Measurements from ENCODE around the gene BIN1. TPM values are rescaled to one million over a fixed set of nuclear protein-coding genes. Genes with fewer than 3 reads are reported as not detected.
A peak's percentile ranks its signal among the peaks of the same experiment; 100 is the strongest.

The BIN1 gene
- polyA plus RNA-seq, 1 donor (not counting 4 experiments of a cell fraction or from before 2014, with no cell fraction given) = 5.4 TPM

GRCh38 chr2:127067620-127068350 is 39.2 kb downstream of the BIN1 start:
- Histone ChIP-seq H3K36me3 (ENCODE audit: control insufficient read depth in 2 of 2, extremely low read depth in 1 of 2, insufficient read depth in 2 of 2, low read length in 2 of 2) (no peaks in the 10 kb centered on the region), H3K4me3 (ENCODE audit: control insufficient read depth in 2 of 3, extremely low read depth in 1 of 3, insufficient read depth in 2 of 3, low read depth in 1 of 3, low read length in 3 of 3) (no peak overlapping the region), H3K27me3 (ENCODE audit: control insufficient read depth, extremely low read depth, insufficient read depth, low read length) (no peaks in the 10 kb centered on the region), H3K9me3 (ENCODE audit: control insufficient read depth, low read depth, low read length) (no peaks in the 10 kb centered on the region), H3K79me2 (ENCODE audit: control insufficient read depth, insufficient read depth, low read length) (no peaks in the 10 kb centered on the region), H3K27ac (ENCODE audit: control insufficient read depth, insufficient read depth, low read length) (no peak overlapping the region), H4K20me1 (ENCODE audit: control insufficient read depth, extremely low read depth, insufficient read depth, low read length) (no peaks in the 10 kb centered on the region), H3K9ac (ENCODE audit: control insufficient read depth, extremely low read depth, insufficient read depth, low read length) (no peak overlapping the region), H3K4me2 (ENCODE audit: control insufficient read depth, extremely low read depth, insufficient read depth, low read depth, low read length) (no peak overlapping the region), H3K4me1 (ENCODE audit: control insufficient read depth, extremely low read depth, insufficient read depth, low read length) (peaks cover 15% of the 10 kb centered on the region), H2AFZ (ENCODE audit: control insufficient read depth, low read length) (no peak overlapping the region), H3K9me1 (ENCODE audit: control insufficient read depth, extremely low read depth, insufficient read depth, low read length) (no peaks in the 10 kb centered on the region)
- dilution Hi-C loops (cut with MboI; ENCODE audit: extremely low pct_ligation_motif_present, low sequenced_read_pairs) = no loop called here
- no peak for TF ChIP-seq EZH2 (IDR thresholded peaks at IDR 0.05; ENCODE audit: low read length)
- TF ChIP-seq, protein P1, sequence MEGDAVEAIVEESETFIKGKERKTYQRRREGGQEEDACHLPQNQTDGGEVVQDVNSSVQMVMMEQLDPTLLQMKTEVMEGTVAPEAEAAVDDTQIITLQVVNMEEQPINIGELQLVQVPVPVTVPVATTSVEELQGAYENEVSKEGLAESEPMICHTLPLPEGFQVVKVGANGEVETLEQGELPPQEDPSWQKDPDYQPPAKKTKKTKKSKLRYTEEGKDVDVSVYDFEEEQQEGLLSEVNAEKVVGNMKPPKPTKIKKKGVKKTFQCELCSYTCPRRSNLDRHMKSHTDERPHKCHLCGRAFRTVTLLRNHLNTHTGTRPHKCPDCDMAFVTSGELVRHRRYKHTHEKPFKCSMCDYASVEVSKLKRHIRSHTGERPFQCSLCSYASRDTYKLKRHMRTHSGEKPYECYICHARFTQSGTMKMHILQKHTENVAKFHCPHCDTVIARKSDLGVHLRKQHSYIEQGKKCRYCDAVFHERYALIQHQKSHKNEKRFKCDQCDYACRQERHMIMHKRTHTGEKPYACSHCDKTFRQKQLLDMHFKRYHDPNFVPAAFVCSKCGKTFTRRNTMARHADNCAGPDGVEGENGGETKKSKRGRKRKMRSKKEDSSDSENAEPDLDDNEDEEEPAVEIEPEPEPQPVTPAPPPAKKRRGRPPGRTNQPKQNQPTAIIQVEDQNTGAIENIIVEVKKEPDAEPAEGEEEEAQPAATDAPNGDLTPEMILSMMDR (optimal IDR thresholded peaks at IDR 0.05 in 1 of 3, IDR thresholded peaks at IDR 0.05 in 1 of 3, conservative IDR thresholded peaks at IDR 0.05 in 1 of 3; ENCODE audit: extremely low read depth in 1 of 3, insufficient read depth in 2 of 3, low read length in 3 of 3) = peak in 2 of 3 experiments; percentile 85 to 88
- FAIRE-seq (no peak), DNase-seq (ENCODE audit: low read depth, low spot score) (no peak)

GRCh38 chr2:127066942-127067341 is 40.0 kb downstream of the BIN1 start:
- Histone ChIP-seq H3K9me1 (ENCODE audit: control insufficient read depth, extremely low read depth, insufficient read depth, low read length) (no peaks in the 10 kb centered on the region), H3K4me3 (ENCODE audit: control insufficient read depth in 2 of 3, extremely low read depth in 1 of 3, insufficient read depth in 2 of 3, low read depth in 1 of 3, low read length in 3 of 3) (no peak overlapping the region), H2AFZ (ENCODE audit: control insufficient read depth, low read length) (no peak overlapping the region), H3K79me2 (ENCODE audit: control insufficient read depth, insufficient read depth, low read length) (no peaks in the 10 kb centered on the region), H3K9me3 (ENCODE audit: control insufficient read depth, low read depth, low read length) (no peaks in the 10 kb centered on the region), H4K20me1 (ENCODE audit: control insufficient read depth, extremely low read depth, insufficient read depth, low read length) (no peaks in the 10 kb centered on the region), H3K27me3 (ENCODE audit: control insufficient read depth, extremely low read depth, insufficient read depth, low read length) (no peaks in the 10 kb centered on the region), H3K27ac (ENCODE audit: control insufficient read depth, insufficient read depth, low read length) (no peak overlapping the region), H3K36me3 (ENCODE audit: control insufficient read depth in 2 of 2, extremely low read depth in 1 of 2, insufficient read depth in 2 of 2, low read length in 2 of 2) (no peaks in the 10 kb centered on the region), H3K9ac (ENCODE audit: control insufficient read depth, extremely low read depth, insufficient read depth, low read length) (no peak overlapping the region), H3K4me2 (ENCODE audit: control insufficient read depth, extremely low read depth, insufficient read depth, low read depth, low read length) (no peak overlapping the region), H3K4me1 (ENCODE audit: control insufficient read depth, extremely low read depth, insufficient read depth, low read length) (peaks cover 15% of the 10 kb centered on the region)
- DNase-seq (ENCODE audit: low read depth, low spot score) (no peak), FAIRE-seq (no peak)
- dilution Hi-C loops (cut with MboI; ENCODE audit: extremely low pct_ligation_motif_present, low sequenced_read_pairs) = no loop called here
- no peak for TF ChIP-seq EZH2 (IDR thresholded peaks at IDR 0.05; ENCODE audit: low read length)
- TF ChIP-seq, protein P1 (optimal IDR thresholded peaks at IDR 0.05 in 1 of 3, IDR thresholded peaks at IDR 0.05 in 1 of 3, conservative IDR thresholded peaks at IDR 0.05 in 1 of 3; ENCODE audit: extremely low read depth in 1 of 3, insufficient read depth in 2 of 3, low read length in 3 of 3) = no peak
